HepG2 (cell line): ENCODE data around the gene SIDT1. TPM values are rescaled to one million over a fixed set of nuclear protein-coding genes. Genes with fewer than 3 reads are reported as not detected.

Experiments used
- ATAC-seq: fragments of 200-7000 bp; cut with Tn5 transposase; 3 replicates; pipeline ENCODE4 v1.9.1; 2020; ENCODE audit warnings: mild to moderate bottlenecking, moderate library complexity
- BruUV-seq: library from RNA; stranded (reverse); fragments of 400-500 nt; replicated peaks from 2 replicates; lab custom pipeline; 2021; lab: Mats Ljungman, UMichigan
- CTCF ChIA-PET: fragments of 300-600 bp; formaldehyde crosslinking; extraction: SDS; loops from one replicate; lab custom pipeline; 2021; ENCODE audit warnings: low total read pairs, inconsistent platforms, low intra/inter-chr PET ratio; lab: Yijun Ruan, JAX
- POLR2A ChIA-PET: fragments of 350-600 bp; sonication (Branson Sonifier 250); formaldehyde crosslinking; loops from one replicate; lab custom pipeline; 2020; ENCODE audit warnings: antibody characterized with exemption, inconsistent platforms; lab: Yijun Ruan, JAX
- DNase-seq: peaks from one replicate; pipeline ENCODE4 v3.0.0-alpha.2; 2015; ENCODE audit warnings: low spot score
- FAIRE-seq: peaks from 3 replicates; lab custom pipeline; 2011; peaks lifted over from hg19 to GRCh38; lab: Jason Lieb, UNC
- H2AFZ ChIP-seq: one replicate; pipeline ENCODE4 v1.6.1; 2011; ENCODE audit warnings: low read length, inconsistent platforms
- H3K27ac ChIP-seq: fragments of 300-600 bp; 3 replicates; pipeline ENCODE4 v1.8.0; 2011; ENCODE audit warnings: mixed run types, mild to moderate bottlenecking, mixed read lengths, low read length, inconsistent platforms; ENCODE audit not compliant: insufficient read depth; ENCODE audit errors: extremely low read length
- H3K27me3 ChIP-seq, 2 experiments: fragments of 200-600 bp in 1 of 2; 2 replicates in 1 of 2; 3 replicates in 1 of 2; pipeline versions ENCODE4 v1.6.0 to v1.8.0; 2011; ENCODE audit warnings: low read length in 2 of 2, mild to moderate bottlenecking in 2 of 2, moderate library complexity in 2 of 2, inconsistent platforms in 1 of 2; ENCODE audit not compliant: insufficient read depth in 2 of 2, control insufficient read depth in 1 of 2
- H3K36me3 ChIP-seq, 2 experiments: fragments of 200-600 bp in 1 of 2; replicated peaks in 1 of 2; 2 replicates in 1 of 2; 3 replicates in 1 of 2; pipeline versions ENCODE4 v1.5.1 to v1.8.0; 2011; ENCODE audit warnings: low read length in 2 of 2, inconsistent platforms in 1 of 2; ENCODE audit not compliant: insufficient read depth in 2 of 2, control insufficient read depth in 1 of 2
- H3K4me1 ChIP-seq: 2 replicates; pipeline ENCODE4 v1.5.1; 2012; ENCODE audit warnings: low read length, inconsistent platforms; ENCODE audit not compliant: insufficient read depth
- H3K4me2 ChIP-seq: 2 replicates; pipeline ENCODE4 v1.6.0; 2011; ENCODE audit warnings: low read depth, low read length, inconsistent platforms
- H3K4me3 ChIP-seq, 3 experiments: fragments of 200-600 bp in 1 of 3; sonication (generic), shearing (Covaris generic) in 1 of 3; replicated peaks in 1 of 3; 2 replicates each; pipeline ENCODE4 v1.5.1; 2011 to 2016; ENCODE audit warnings: low read length in 3 of 3, inconsistent platforms in 2 of 3, low read depth in 2 of 3, mild to moderate bottlenecking in 2 of 3, control low read depth in 1 of 3, mixed read lengths in 1 of 3; ENCODE audit not compliant: insufficient read depth in 1 of 3
- H3K79me2 ChIP-seq: one replicate; pipeline ENCODE4 v1.6.1; 2011; ENCODE audit warnings: low read length, inconsistent platforms; ENCODE audit not compliant: insufficient read depth
- H3K9ac ChIP-seq: 2 replicates; pipeline ENCODE4 v1.6.0; 2011; ENCODE audit warnings: mild to moderate bottlenecking, low read depth, low read length, inconsistent platforms; ENCODE audit not compliant: insufficient read depth
- H3K9me3 ChIP-seq: 2 replicates; pipeline ENCODE4 v1.5.1; 2012; ENCODE audit warnings: mild to moderate bottlenecking, low read length
- H4K20me1 ChIP-seq: 2 replicates; pipeline ENCODE4 v1.6.0; 2011; ENCODE audit warnings: inconsistent platforms, mild to moderate bottlenecking, low read length, moderate library complexity; ENCODE audit not compliant: insufficient read depth
- ETV6 ChIP-seq: sonication (generic); formaldehyde crosslinking; conservative IDR thresholded peaks from 2 replicates; pipeline ENCODE4 v1.4.0; 2020; ENCODE audit warnings: missing genetic modification reagents
- GZF1 ChIP-seq: sonication (generic); formaldehyde crosslinking; IDR thresholded peaks from 2 replicates; pipeline ENCODE4 v1.5.1; 2020; ENCODE audit warnings: mild to moderate bottlenecking, missing genetic modification reagents
- HES4 ChIP-seq: sonication (generic); formaldehyde crosslinking; IDR thresholded peaks from 2 replicates; pipeline ENCODE4 v1.9.0; 2021; ENCODE audit warnings: mild to moderate bottlenecking, missing genetic modification reagents, borderline replicate concordance
- KDM2A ChIP-seq: sonication (generic); formaldehyde crosslinking; IDR thresholded peaks from 2 replicates; pipeline ENCODE4 v1.4.0; 2020; ENCODE audit warnings: low read depth, missing genetic modification reagents, borderline replicate concordance
- NR2C2 ChIP-seq: sonication (generic); formaldehyde crosslinking; IDR thresholded peaks from 2 replicates; pipeline ENCODE4 v1.4.0; 2020; ENCODE audit warnings: missing genetic modification reagents, mild to moderate bottlenecking, moderate library complexity, borderline replicate concordance
- NR2F1 ChIP-seq, 2 experiments: fragments of 450-650 bp in 1 of 2; formaldehyde crosslinking in 1 of 2; IDR thresholded peaks; 2 replicates each; pipeline versions ENCODE4 v1.5.0 to v1.6.1; 2016 to 2020; ENCODE audit warnings: mild to moderate bottlenecking in 1 of 2, missing compliant biosample characterization in 1 of 2, missing genetic modification reagents in 1 of 2, moderate library complexity in 1 of 2
- USF2 ChIP-seq, 2 experiments: sonication (generic) in 1 of 2; formaldehyde crosslinking in 1 of 2; IDR thresholded peaks; 2 replicates each; pipeline versions ENCODE4 v1.5.1 to v1.6.1; 2011 to 2020; ENCODE audit warnings: borderline replicate concordance in 1 of 2, low read depth in 1 of 2, low read length in 1 of 2, mild to moderate bottlenecking in 1 of 2, missing genetic modification reagents in 1 of 2, moderate library complexity in 1 of 2
- ZHX1 ChIP-seq: sonication (generic); formaldehyde crosslinking; IDR thresholded peaks from 2 replicates; pipeline ENCODE4 v1.8.1; 2022; ENCODE audit warnings: low read depth, mild to moderate bottlenecking, missing genetic modification reagents
- ZMAT5 ChIP-seq: sonication (generic); formaldehyde crosslinking; IDR thresholded peaks from 2 replicates; pipeline ENCODE4 v1.5.0; 2020; ENCODE audit warnings: mild to moderate bottlenecking, low read depth, missing genetic modification reagents, borderline replicate concordance
- ZMYM3 ChIP-seq: sonication (generic); formaldehyde crosslinking; IDR thresholded peaks from 2 replicates; pipeline ENCODE4 v1.5.1; 2020; ENCODE audit warnings: mild to moderate bottlenecking, missing genetic modification reagents
- ZNF367 ChIP-seq: sonication (generic); formaldehyde crosslinking; IDR thresholded peaks from 2 replicates; pipeline ENCODE4 v1.4.0; 2020; ENCODE audit warnings: missing genetic modification reagents, borderline replicate concordance
- ZNF510 ChIP-seq: sonication (generic); formaldehyde crosslinking; IDR thresholded peaks from 2 replicates; pipeline ENCODE4 v1.4.0; 2020; ENCODE audit warnings: low read depth, mild to moderate bottlenecking, missing genetic modification reagents
- ZNF616 ChIP-seq: sonication (generic); formaldehyde crosslinking; IDR thresholded peaks from 2 replicates; pipeline ENCODE4 v1.5.0; 2020; ENCODE audit warnings: low read depth, mild to moderate bottlenecking, missing genetic modification reagents
- WGBS: methylation state at CpG from one replicate; pipeline ENCODE4 v1.1.6; 2017; ENCODE audit warnings: low lambda C conversion rate; 5-methylcytosine and 5-hydroxymethylcytosine counted together
- in situ Hi-C: cut with HindIII; loops from 2 replicates; pipeline ENCODE4 v1.10.0; 2017; ENCODE audit warnings: low pct_unique_long_range_greater_than_20kb; ENCODE audit not compliant: extremely low pct_ligation_motif_present
- intact Hi-C: fragments of 100-400 bp; cut with micrococcal nuclease; formaldehyde crosslinking; loops from one replicate; pipeline ENCODE4 v1.10.0; 2022; ENCODE audit not compliant: unreplicated experiment
- polyA plus RNA-seq, 8 experiments: library from polyadenylated mRNA; depleted of rRNA in 3 of 8; stranded (reverse) in 7 of 8; unstranded in 1 of 8; fragments of >200 nt; fragmentation: Illumina TruSeq in 4 of 8; extraction: Trizol in 4 of 8; gene quantifications; 2 replicates each; pipeline versions ENCODE4 v1.2.1 to v1.2.3, GENCODE V29; 2011 to 2016; ENCODE audit warnings: low read depth in 4 of 8, missing spikeins in 1 of 8, mixed read lengths in 1 of 8; ENCODE audit not compliant: insufficient read depth in 1 of 8
- total RNA-seq, 5 experiments: library from RNA; depleted of rRNA; stranded (reverse); fragments of >200 nt; fragmentation: Illumina TruSeq; extraction: Trizol; gene quantifications; 2 replicates each; pipeline ENCODE4 v1.2.3, GENCODE V29; 2016; ENCODE audit warnings: low read depth in 1 of 5

The SIDT1 gene
- total and polyA plus RNA-seq, 2 of the 13 experiments (the other 11 are each of a cell fraction or from before 2014, with no cell fraction given), result 0.07 TPM

GRCh38 chr3:113629584-113630421 lies 97.4 kb downstream of the SIDT1 start:
- H3K27ac ChIP-seq, result no peak overlapping the region
- H3K27me3 ChIP-seq, result 0 out of 5 replicates have a peak, but pooled peaks cover 0 to 9% of the 10 kb centered on the region in 2 experiments
- ATAC-seq, result peak; percentile 60
- peak overlapping the region; percentile 85 for H3K4me2 ChIP-seq
- ChIA-PET POLR2A (interaction anchor here (1.3 to 2.4 kb wide), 2 partner anchors 33 to 66 kb away, joined by 4 to 11 read pairs; partner anchors contain the start of gene USF3), CTCF (no interaction called here)
- 24% methylated on average over 16 of the region's 16 CpGs for WGBS
- H3K79me2 ChIP-seq, result no peaks in the 10 kb centered on the region
- H2AFZ ChIP-seq, result peak overlapping the region; percentile 93
- no peaks in the 10 kb centered on the region for H4K20me1 ChIP-seq
- DNase-seq, result no peak
- peak overlapping the region; percentile 31; the same call in 1 of the 2 replicates for H3K9ac ChIP-seq
- FAIRE-seq, result no peak
- intact Hi-C loops, result loop anchor here (2.0 to 10.0 kb wide), 4 partner anchors 33 to 495 kb away; partner anchors contain the start of gene USF3
- BruUV-seq, result no TSS peak
- peak overlapping the region; percentile 35 to 55 (median 44) for H3K4me3 ChIP-seq
- H3K36me3 ChIP-seq, result no peaks in the 10 kb centered on the region
- H3K4me1 ChIP-seq, result peaks cover 69% of the 10 kb centered on the region
- in situ Hi-C loops, result loop anchor here (10.0 kb wide), 1 partner anchor 135 kb away; no protein-coding TSS in a partner anchor
- H3K9me3 ChIP-seq, result no peaks in the 10 kb centered on the region
- TF ChIP-seq HES4 (CRISPR knock-in tag) (no peak), GZF1 (no peak), ETV6 (CRISPR knock-in tag) (no peak), KDM2A (no peak), ZHX1 (CRISPR knock-in tag) (no peak), USF2 (IDR thresholded peaks at IDR 0.05; ENCODE audit: low read depth, low read length) (no peak), USF2 (CRISPR knock-in tag; IDR thresholded peaks at IDR 0.05; ENCODE audit: borderline replicate concordance) (no peak), ZMYM3 (no peak), ZNF616 (CRISPR knock-in tag) (no peak), ZNF367 (CRISPR knock-in tag) (no peak), NR2F1 (CRISPR knock-in tag; IDR thresholded peaks at IDR 0.05) (no peak), ZNF510 (CRISPR knock-in tag) (no peak), ZMAT5 (CRISPR knock-in tag) (no peak), NR2C2 (CRISPR knock-in tag) (0 out of 2 replicates have a peak, but pooled peaks have one; percentile 9)
